ENCODE data around the gene FDXR.

- TF ChIP-seq E2F1 (CRISPR knock-in tag; IDR thresholded peaks at IDR 0.05) (no peak), ZFP36 (IDR thresholded peaks at IDR 0.05; ENCODE audit: low read depth, low read length, partially characterized antibody) (no peak), JUNB (CRISPR knock-in tag; conservative IDR thresholded peaks at IDR 0.05) (no peak), SP2 (IDR thresholded peaks at IDR 0.05; ENCODE audit: extremely low read depth, low read depth, low read length, poor library complexity, severe bottlenecking) (no peak), EP300 (IDR thresholded peaks at IDR 0.05; ENCODE audit: low read length) (no peak), POLR2AphosphoS5 (IDR thresholded peaks at IDR 0.05; ENCODE audit: control insufficient read depth, insufficient read depth, low read depth, low read length) (no peak), CTCF (IDR thresholded peaks at IDR 0.05 in 2 of 3, conservative IDR thresholded peaks at IDR 0.05 in 1 of 3; ENCODE audit: insufficient read depth in 2 of 3, low read depth in 1 of 3, low read length in 3 of 3) (no peak), KAT8 (IDR thresholded peaks at IDR 0.05; ENCODE audit: low read depth) (no peak), ZNF57 (CRISPR knock-in tag; IDR thresholded peaks at IDR 0.05) (no peak), TARDBP (IDR thresholded peaks at IDR 0.05) (no peak)
- TF ChIP-seq, protein P1, sequence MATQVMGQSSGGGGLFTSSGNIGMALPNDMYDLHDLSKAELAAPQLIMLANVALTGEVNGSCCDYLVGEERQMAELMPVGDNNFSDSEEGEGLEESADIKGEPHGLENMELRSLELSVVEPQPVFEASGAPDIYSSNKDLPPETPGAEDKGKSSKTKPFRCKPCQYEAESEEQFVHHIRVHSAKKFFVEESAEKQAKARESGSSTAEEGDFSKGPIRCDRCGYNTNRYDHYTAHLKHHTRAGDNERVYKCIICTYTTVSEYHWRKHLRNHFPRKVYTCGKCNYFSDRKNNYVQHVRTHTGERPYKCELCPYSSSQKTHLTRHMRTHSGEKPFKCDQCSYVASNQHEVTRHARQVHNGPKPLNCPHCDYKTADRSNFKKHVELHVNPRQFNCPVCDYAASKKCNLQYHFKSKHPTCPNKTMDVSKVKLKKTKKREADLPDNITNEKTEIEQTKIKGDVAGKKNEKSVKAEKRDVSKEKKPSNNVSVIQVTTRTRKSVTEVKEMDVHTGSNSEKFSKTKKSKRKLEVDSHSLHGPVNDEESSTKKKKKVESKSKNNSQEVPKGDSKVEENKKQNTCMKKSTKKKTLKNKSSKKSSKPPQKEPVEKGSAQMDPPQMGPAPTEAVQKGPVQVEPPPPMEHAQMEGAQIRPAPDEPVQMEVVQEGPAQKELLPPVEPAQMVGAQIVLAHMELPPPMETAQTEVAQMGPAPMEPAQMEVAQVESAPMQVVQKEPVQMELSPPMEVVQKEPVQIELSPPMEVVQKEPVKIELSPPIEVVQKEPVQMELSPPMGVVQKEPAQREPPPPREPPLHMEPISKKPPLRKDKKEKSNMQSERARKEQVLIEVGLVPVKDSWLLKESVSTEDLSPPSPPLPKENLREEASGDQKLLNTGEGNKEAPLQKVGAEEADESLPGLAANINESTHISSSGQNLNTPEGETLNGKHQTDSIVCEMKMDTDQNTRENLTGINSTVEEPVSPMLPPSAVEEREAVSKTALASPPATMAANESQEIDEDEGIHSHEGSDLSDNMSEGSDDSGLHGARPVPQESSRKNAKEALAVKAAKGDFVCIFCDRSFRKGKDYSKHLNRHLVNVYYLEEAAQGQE (IDR thresholded peaks at IDR 0.05; ENCODE audit: borderline replicate concordance), result no peak
- TF ChIP-seq, protein P1 (CRISPR knock-in tag; IDR thresholded peaks at IDR 0.05; ENCODE audit: low read depth), result no peak
Observed at GRCh38 chr17:74830861-74831260, 41.9 kb downstream of the FDXR start.
